K562 (cell line): ENCODE measurements around the gene MT1A. TPM values are rescaled to one million over a fixed set of nuclear protein-coding genes. Genes with fewer than 3 reads are reported as not detected.

Source experiments
- ATAC-seq: fragments of 200-7000 bp; cut with Tn5 transposase; 3 replicates; pipeline ENCODE4 v1.9.1; 2020; ENCODE audit warnings: moderate library complexity
- BruUV-seq: library from RNA; stranded (reverse); fragments of 400-500 nt; replicated peaks from 2 replicates; lab custom pipeline; 2021; lab: Mats Ljungman, UMichigan
- CTCF ChIA-PET: fragments of 300-600 bp; formaldehyde crosslinking; extraction: SDS; loops from one replicate; lab custom pipeline; 2021; ENCODE audit warnings: low intra/inter-chr PET ratio; lab: Yijun Ruan, JAX
- POLR2A ChIA-PET: fragments of 300-600, 350-650 bp; sonication (Branson Sonifier 250); formaldehyde crosslinking; extraction: SDS; loops from one replicate; lab custom pipeline; 2021; ENCODE audit warnings: antibody characterized with exemption, inconsistent platforms; lab: Yijun Ruan, JAX
- DNase-seq, 4 experiments: peaks; one replicate each; pipeline versions ENCODE4 v3.0.0 to v3.0.0-alpha.2; 2011 to 2018; ENCODE audit warnings: low spot score in 3 of 4, mixed read lengths in 3 of 4; ENCODE audit errors: extremely low read depth in 1 of 4
- FAIRE-seq: peaks from 2 replicates; lab custom pipeline; 2011; peaks lifted over from hg19 to GRCh38; lab: Jason Lieb, UNC
- H2AFZ ChIP-seq: 2 replicates; pipeline ENCODE4 v1.6.0; 2011; ENCODE audit warnings: low read depth, low read length, control low read depth, inconsistent platforms
- H3K27ac ChIP-seq: fragments of 200-600 bp; 3 replicates; pipeline ENCODE4 v1.8.0; 2011; ENCODE audit warnings: low read depth, mild to moderate bottlenecking, control low read depth, inconsistent platforms, low read length, moderate library complexity, mixed read lengths; ENCODE audit errors: extremely low read depth
- H3K27me3 ChIP-seq, 2 experiments: fragments of 300-600 bp in 1 of 2; 2 replicates in 1 of 2; 3 replicates in 1 of 2; pipeline versions ENCODE4 v1.6.0 to v1.8.0; 2011; ENCODE audit warnings: inconsistent platforms in 2 of 2, low read length in 2 of 2, mild to moderate bottlenecking in 1 of 2, mixed read lengths in 1 of 2, moderate library complexity in 1 of 2; ENCODE audit not compliant: control insufficient read depth in 2 of 2, insufficient read depth in 2 of 2
- H3K36me3 ChIP-seq: fragments of 300-600 bp; 3 replicates; pipeline ENCODE4 v1.8.0; 2011; ENCODE audit warnings: mild to moderate bottlenecking, low read length, inconsistent platforms; ENCODE audit not compliant: control insufficient read depth, insufficient read depth
- H3K4me1 ChIP-seq, 2 experiments: fragments of 200-600 bp in 1 of 2; replicated peaks in 1 of 2; 2 replicates in 1 of 2; 3 replicates in 1 of 2; pipeline versions ENCODE4 v1.5.1 to v1.8.0; 2011; ENCODE audit warnings: inconsistent platforms in 2 of 2, low read length in 2 of 2, mild to moderate bottlenecking in 1 of 2, mixed read lengths in 1 of 2, moderate library complexity in 1 of 2; ENCODE audit not compliant: control insufficient read depth in 2 of 2, insufficient read depth in 2 of 2
- H3K4me2 ChIP-seq: 2 replicates; pipeline ENCODE4 v1.6.1; 2011; ENCODE audit warnings: low read length, control low read depth, inconsistent platforms, mixed read lengths; ENCODE audit not compliant: insufficient read depth
- H3K4me3 ChIP-seq: fragments of 200-600 bp; sonication (generic), shearing (Covaris generic); 2 replicates; pipeline ENCODE4 v1.5.1; 2016; ENCODE audit warnings: control low read depth, inconsistent platforms
- H3K79me2 ChIP-seq: fragments of 200-600 bp; 3 replicates; pipeline ENCODE4 v1.8.0; 2011; ENCODE audit warnings: low read length, inconsistent platforms; ENCODE audit not compliant: control insufficient read depth, insufficient read depth
- H3K9ac ChIP-seq, 2 experiments: 2 replicates each; pipeline versions ENCODE4 v1.6.0 to v1.6.1; 2011; ENCODE audit warnings: low read depth in 2 of 2, low read length in 2 of 2, control low read depth in 1 of 2, inconsistent platforms in 1 of 2, mild to moderate bottlenecking in 1 of 2, mixed read lengths in 1 of 2; ENCODE audit not compliant: insufficient read depth in 1 of 2
- H3K9me1 ChIP-seq: one replicate; pipeline ENCODE4 v1.6.0; 2011; ENCODE audit warnings: inconsistent platforms, mild to moderate bottlenecking, low read length, moderate library complexity; ENCODE audit not compliant: control insufficient read depth, insufficient read depth
- H3K9me3 ChIP-seq: replicated peaks from 2 replicates; pipeline ENCODE4 v1.5.1; 2011; ENCODE audit warnings: low read depth, low read length, inconsistent platforms; ENCODE audit not compliant: control insufficient read depth, insufficient read depth
- H4K20me1 ChIP-seq: replicated peaks from 2 replicates; pipeline ENCODE4 v1.6.1; 2011; ENCODE audit warnings: low read length, inconsistent platforms, mixed read lengths; ENCODE audit not compliant: control insufficient read depth, insufficient read depth
- ATF4 ChIP-seq: fragments of 450-650 bp; formaldehyde crosslinking; IDR thresholded peaks from 2 replicates; pipeline ENCODE4 v1.4.0; 2022; ENCODE audit warnings: mild to moderate bottlenecking, moderate library complexity
- C11orf30 ChIP-seq: fragments of 450-650 bp; IDR thresholded peaks from 2 replicates; pipeline ENCODE4 v1.6.1; 2016; ENCODE audit warnings: low read depth, mild to moderate bottlenecking
- CBX3 ChIP-seq, 2 experiments: IDR thresholded peaks; 1 replicate in 1 of 2; 2 replicates in 1 of 2; pipeline ENCODE4 v1.6.1; 2012; ENCODE audit warnings: inconsistent platforms in 2 of 2, low read length in 2 of 2, borderline replicate concordance in 1 of 2, control low read depth in 1 of 2
- FOXM1 ChIP-seq, 2 experiments: fragments of 450-650 bp in 1 of 2; sonication (generic) in 1 of 2; formaldehyde crosslinking in 1 of 2; IDR thresholded peaks; 2 replicates each; pipeline versions ENCODE4 v1.6.1 to v1.9.0; 2017 to 2022; ENCODE audit warnings: low read depth in 2 of 2, mild to moderate bottlenecking in 2 of 2, missing genetic modification reagents in 1 of 2, moderate library complexity in 1 of 2
- FOXO4 ChIP-seq: fragments of 450-650 bp; formaldehyde crosslinking; IDR thresholded peaks from 2 replicates; pipeline ENCODE4 v1.4.0; 2020; ENCODE audit warnings: mild to moderate bottlenecking, moderate library complexity
- HDAC6 ChIP-seq: IDR thresholded peaks from 2 replicates; pipeline ENCODE4 v1.6.1; 2012; ENCODE audit warnings: low read depth, mild to moderate bottlenecking, control low read depth, inconsistent platforms, low read length, moderate library complexity
- KLF6 ChIP-seq: fragments of 250-450 bp; sonication (Bioruptor Pico); IDR thresholded peaks from 2 replicates; pipeline ENCODE4 v1.4.0; 2020; ENCODE audit warnings: mild to moderate bottlenecking, moderate library complexity, borderline replicate concordance
- MEF2D ChIP-seq: conservative IDR thresholded peaks from 2 replicates; pipeline ENCODE4 v1.6.1; 2016; ENCODE audit warnings: low read depth, missing genetic modification characterization, missing compliant biosample characterization
- MEIS2 ChIP-seq: fragments of 450-650 bp; IDR thresholded peaks from 2 replicates; pipeline ENCODE4 v1.6.1; 2014; ENCODE audit warnings: mild to moderate bottlenecking; ENCODE audit not compliant: partially characterized antibody
- MTA2 ChIP-seq: fragments of 450-650 bp; IDR thresholded peaks from 2 replicates; pipeline ENCODE4 v1.6.1; 2016; ENCODE audit warnings: low read depth
- NFE2 ChIP-seq: IDR thresholded peaks from 2 replicates; pipeline ENCODE4 v1.6.1; 2014; ENCODE audit warnings: antibody characterized with exemption, low read depth
- NFYB ChIP-seq: IDR thresholded peaks from 2 replicates; pipeline ENCODE4 v1.6.1; 2011; ENCODE audit warnings: mild to moderate bottlenecking, moderate library complexity; ENCODE audit not compliant: insufficient read length; ENCODE audit errors: extremely low read depth
- ZNF239 ChIP-seq: fragments of 250-450 bp; sonication (Bioruptor Pico); IDR thresholded peaks from 2 replicates; pipeline ENCODE4 v1.4.0; 2020; ENCODE audit warnings: mild to moderate bottlenecking
- ZNF277 ChIP-seq: fragments of 250-450 bp; sonication (Bioruptor Pico); IDR thresholded peaks from 2 replicates; pipeline ENCODE4 v1.8.0; 2022; ENCODE audit warnings: inconsistent platforms, mild to moderate bottlenecking, moderate library complexity, borderline replicate concordance
- ZNF282 ChIP-seq: sonication (generic); formaldehyde crosslinking; IDR thresholded peaks from 2 replicates; pipeline ENCODE4 v1.8.1; 2023; ENCODE audit warnings: missing genetic modification reagents
- WGBS: fragments of 100-300 bp; shearing (Covaris generic); methylation state at CpG from one replicate; pipeline ENCODE4 v1.1.6; 2016; ENCODE audit warnings: low coverage, mixed read lengths; ENCODE audit not compliant: insufficient coverage; ENCODE audit errors: missing lambda C conversion rate; 5-methylcytosine and 5-hydroxymethylcytosine counted together
- in situ Hi-C: fragments of 300-500 bp; cut with MboI; formaldehyde crosslinking; loops from 4 replicates; pipeline ENCODE4 v1.15.0; 2018; ENCODE audit warnings: inconsistent platforms, mixed read lengths
- intact Hi-C: fragments of 100-400 bp; cut with micrococcal nuclease; formaldehyde crosslinking; loops from 2 replicates; pipeline ENCODE4 v1.14.2; 2022
- polyA plus RNA-seq, 8 experiments: library from polyadenylated mRNA; depleted of rRNA in 4 of 8; stranded (reverse) in 5 of 8; unstranded in 3 of 8; fragments of >200 nt; fragmentation: Nextera tagmentation in 2 of 8; fragmentation: Illumina TruSeq in 1 of 8; extraction: Ambion mirVana in 2 of 8; extraction: Trizol in 1 of 8; gene quantifications; 2 replicates each; pipeline versions ENCODE4 v1.2.1 to v1.2.3, GENCODE V29; 2011 to 2014; ENCODE audit warnings: inconsistent platforms in 1 of 8, missing spikeins in 1 of 8
- total RNA-seq, 7 experiments: library from RNA; depleted of rRNA in 6 of 7; stranded (reverse); fragments of >200 nt in 6 of 7; fragmentation: Illumina TruSeq in 2 of 7; extraction: Trizol in 2 of 7; gene quantifications; 2 replicates each; pipeline versions ENCODE4 v1.2.1 to v1.2.3, GENCODE V29; 2011 to 2021; ENCODE audit warnings: low replicate concordance in 1 of 7

Gene MT1A
- total and polyA plus RNA-seq, 9 of the 15 experiments (the other 6 are each of a cell fraction or from before 2014, with no cell fraction given), result 0.23 TPM; not detected in 8

GRCh38 chr16:56669005-56669839 is 30.8 kb downstream of the MT1A start, which contains the start of gene MT1H:
Gene MT1H, plus strand, starts transcription at chr16:56669814. Its CDS starts 71 bp downstream, at chr16:56669885.
- BruUV-seq, result no TSS peak
- DNase-seq, result no peak
- no peak within 1 kb of the TSS for H3K4me3 ChIP-seq
- intact Hi-C loops (no loop called here), in situ Hi-C loops (no loop called here)
- peaks cover 11% of the 10 kb centered on the region; the same call in 1 of the 2 replicates for H4K20me1 ChIP-seq
- FAIRE-seq, result no peak
- H3K9me3 ChIP-seq, result no peaks in the 10 kb centered on the region
- H3K4me1 ChIP-seq, result peaks cover 0 to 5% of the 10 kb centered on the region in 2 experiments; a peak in 1 of 5 replicates
- H3K79me2 ChIP-seq, result no peaks in the 10 kb centered on the region
- no peak within 1 kb of the TSS for H2AFZ ChIP-seq
- TF ChIP-seq ZNF239 (CRISPR knock-in tag) (no peak), HDAC6 (no peak), FOXM1 (IDR thresholded peaks at IDR 0.05; ENCODE audit: low read depth) (no peak), FOXM1 (CRISPR knock-in tag; IDR thresholded peaks at IDR 0.05; ENCODE audit: low read depth) (no peak), NFYB (no peak), NFE2 (no peak), ATF4 (CRISPR knock-in tag) (no peak), MTA2 (no peak), C11orf30 (no peak), MEIS2 (no peak), CBX3 (IDR thresholded peaks at IDR 0.05; ENCODE audit: borderline replicate concordance in 1 of 2, low read length in 2 of 2) (no peak), KLF6 (no peak), FOXO4 (no peak), ZNF282 (no peak), ZNF277 (CRISPR knock-in tag) (no peak), MEF2D (tag) (no peak)
- no peak within 1 kb of the TSS for H3K4me2 ChIP-seq
- H3K36me3 ChIP-seq, result no peaks in the 10 kb centered on the region
- H3K9ac ChIP-seq, result no peak within 1 kb of the TSS
- H3K27me3 ChIP-seq, result peaks cover 47 to 58% of the 10 kb centered on the region in 2 experiments
- CTCF ChIA-PET, result no interaction called here
- WGBS, result under 1% methylated on average over 30 of the region's 38 CpGs
- H3K27ac ChIP-seq, result no peak within 1 kb of the TSS
- POLR2A ChIA-PET, result interaction anchor here (0.5 to 1.1 kb wide), 2 partner anchors 109 to 125 kb away, joined by 3 to 4 read pairs; no protein-coding TSS in a partner anchor
- ATAC-seq, result no peak
- no peaks in the 10 kb centered on the region for H3K9me1 ChIP-seq
